Kidney (tissue), 14 donors: ENCODE data around the gene SPATS1. TPM values are rescaled to one million over a fixed set of nuclear protein-coding genes. Genes with fewer than 3 reads are reported as not detected.

ENCODE experiments used
- DNase-seq, 5 donors: peaks; one replicate each; pipeline ENCODE4 v3.0.0-alpha.2; 2013 to 2020
- FAIRE-seq: peaks from 2 replicates; lab custom pipeline; 2012; peaks lifted over from hg19 to GRCh38; lab: Jason Lieb, UNC
- H3K27ac ChIP-seq, 2 donors: one replicate each; pipeline ENCODE4 v1.7.0; 2013; ENCODE audit warnings: low read depth in 2 of 2, low read length in 2 of 2, inconsistent platforms in 1 of 2
- H3K27me3 ChIP-seq: one replicate; pipeline ENCODE4 v1.7.1; 2013; ENCODE audit warnings: low read length, inconsistent platforms; ENCODE audit not compliant: control insufficient read depth, insufficient read depth
- H3K36me3 ChIP-seq, 3 donors: one replicate each; pipeline versions ENCODE4 v1.7.0 to v1.7.1; 2013; ENCODE audit warnings: low read length in 3 of 3, control low read depth in 1 of 3, inconsistent platforms in 1 of 3; ENCODE audit not compliant: insufficient read depth in 3 of 3, control insufficient read depth in 2 of 3
- H3K4me1 ChIP-seq, 3 donors: one replicate each; pipeline versions ENCODE4 v1.7.0 to v1.7.1; 2013; ENCODE audit warnings: low read length in 3 of 3, inconsistent platforms in 1 of 3, low read depth in 1 of 3; ENCODE audit not compliant: control insufficient read depth in 2 of 3, insufficient read depth in 2 of 3
- H3K4me3 ChIP-seq, 3 donors: one replicate each; pipeline versions ENCODE4 v1.7.0 to v1.8.1; 2013; ENCODE audit warnings: low read length in 3 of 3, control low read depth in 1 of 3, inconsistent platforms in 1 of 3
- H3K9ac ChIP-seq, 3 donors: one replicate each; pipeline versions ENCODE4 v1.7.0 to v1.7.1; 2013; ENCODE audit warnings: low read length in 3 of 3, control low read depth in 1 of 3, inconsistent platforms in 1 of 3
- H3K9me3 ChIP-seq, 3 donors: one replicate each; pipeline versions ENCODE4 v1.7.0 to v1.7.1; 2013; ENCODE audit warnings: low read length in 3 of 3, control low read depth in 1 of 3, inconsistent platforms in 1 of 3; ENCODE audit not compliant: control insufficient read depth in 2 of 3, insufficient read depth in 1 of 3
- intact Hi-C: fragments of 100-400 bp; cut with DNase I; formaldehyde crosslinking; loops from one replicate; pipeline ENCODE4 v1.11.1; 2022
- polyA plus RNA-seq: library from polyadenylated mRNA; stranded (reverse); fragments of 350-450 nt; fragmentation: Illumina TruSeq; extraction: RNeasy Lipid Tissue Mini Kit (QIAGEN cat#74804); gene quantifications from one replicate; pipeline ENCODE4 v1.2.3, GENCODE V29; 2014; ENCODE audit warnings: low read depth, low replicate concordance; ENCODE audit not compliant: insufficient read depth
- total RNA-seq: library from RNA; stranded (reverse); fragmentation: NEBNext Ultra II Directional; extraction: Animal tissue kit (Norgen Biotek cat#: 25700); gene quantifications from one replicate; pipeline ENCODE4 v1.2.1, GENCODE V29; 2021
- TF ChIP-seq, protein P1 (sequence below): IDR thresholded peaks from 3 replicates; pipeline ENCODE4 v1.5.1; 2012; ENCODE audit warnings: mild to moderate bottlenecking, moderate library complexity, borderline replicate concordance; ENCODE audit not compliant: insufficient read depth; ENCODE audit errors: extremely low read depth
- donor health status: control.
- donor health status: control.
- donor health status: control.
- donor health status: control.
- donor health status: control.
- donor health status: DM: yes; HTN: yes; CAD: no.
- donor health status: Normal renal cell carcinoma (clear cell type).

Gene SPATS1
- total and polyA plus RNA-seq, 2 donors from 2014 or later, result not detected

GRCh38 chr6:44377484-44377883, 35.0 kb downstream of the SPATS1 start:
- TF ChIP-seq, protein P1, sequence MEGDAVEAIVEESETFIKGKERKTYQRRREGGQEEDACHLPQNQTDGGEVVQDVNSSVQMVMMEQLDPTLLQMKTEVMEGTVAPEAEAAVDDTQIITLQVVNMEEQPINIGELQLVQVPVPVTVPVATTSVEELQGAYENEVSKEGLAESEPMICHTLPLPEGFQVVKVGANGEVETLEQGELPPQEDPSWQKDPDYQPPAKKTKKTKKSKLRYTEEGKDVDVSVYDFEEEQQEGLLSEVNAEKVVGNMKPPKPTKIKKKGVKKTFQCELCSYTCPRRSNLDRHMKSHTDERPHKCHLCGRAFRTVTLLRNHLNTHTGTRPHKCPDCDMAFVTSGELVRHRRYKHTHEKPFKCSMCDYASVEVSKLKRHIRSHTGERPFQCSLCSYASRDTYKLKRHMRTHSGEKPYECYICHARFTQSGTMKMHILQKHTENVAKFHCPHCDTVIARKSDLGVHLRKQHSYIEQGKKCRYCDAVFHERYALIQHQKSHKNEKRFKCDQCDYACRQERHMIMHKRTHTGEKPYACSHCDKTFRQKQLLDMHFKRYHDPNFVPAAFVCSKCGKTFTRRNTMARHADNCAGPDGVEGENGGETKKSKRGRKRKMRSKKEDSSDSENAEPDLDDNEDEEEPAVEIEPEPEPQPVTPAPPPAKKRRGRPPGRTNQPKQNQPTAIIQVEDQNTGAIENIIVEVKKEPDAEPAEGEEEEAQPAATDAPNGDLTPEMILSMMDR, result no peak
- no peak for FAIRE-seq
- Histone ChIP-seq H3K36me3 (no peaks in the 10 kb centered on the region), H3K9ac (no peak overlapping the region), H3K9me3 (no peaks in the 10 kb centered on the region), H3K4me3 (no peak overlapping the region), H3K4me1 (no peaks in the 10 kb centered on the region), H3K27me3 (no peaks in the 10 kb centered on the region), H3K27ac (no peak overlapping the region)
- intact Hi-C loops, result no loop called here
- DNase-seq, result no peak

DNA sequence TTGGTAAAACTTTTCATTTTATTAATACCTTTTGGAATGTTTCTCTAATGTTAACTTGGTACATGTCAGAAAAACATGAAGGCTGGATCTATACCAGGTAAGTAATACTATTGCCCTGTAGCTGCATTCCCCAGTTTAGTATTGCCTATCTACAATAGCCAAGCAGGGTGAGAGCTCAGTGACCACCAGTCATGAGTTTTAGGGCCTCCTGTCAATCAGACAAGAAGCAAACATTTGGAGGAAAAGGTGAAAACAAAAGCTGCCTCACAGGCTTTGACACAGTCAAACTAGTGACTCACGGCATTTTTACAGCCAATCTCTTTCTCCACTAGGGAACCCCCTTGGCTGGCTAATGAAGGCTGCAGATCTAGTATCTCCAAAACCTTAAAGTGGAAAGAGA, 35.5 kb downstream of the SPATS1 start:
- H3K9ac ChIP-seq, result no peak overlapping the region
- no peak overlapping the region for H3K27ac ChIP-seq
- no peak for DNase-seq
- TF ChIP-seq, protein P1, result no peak
- FAIRE-seq, result no peak
- intact Hi-C loops, result no loop called here
- H3K9me3 ChIP-seq, result no peaks in the 10 kb centered on the region
- H3K4me3 ChIP-seq, result no peak overlapping the region
- H3K27me3 ChIP-seq, result no peaks in the 10 kb centered on the region
- no peaks in the 10 kb centered on the region for H3K4me1 ChIP-seq
- H3K36me3 ChIP-seq, result no peaks in the 10 kb centered on the region

DNA sequence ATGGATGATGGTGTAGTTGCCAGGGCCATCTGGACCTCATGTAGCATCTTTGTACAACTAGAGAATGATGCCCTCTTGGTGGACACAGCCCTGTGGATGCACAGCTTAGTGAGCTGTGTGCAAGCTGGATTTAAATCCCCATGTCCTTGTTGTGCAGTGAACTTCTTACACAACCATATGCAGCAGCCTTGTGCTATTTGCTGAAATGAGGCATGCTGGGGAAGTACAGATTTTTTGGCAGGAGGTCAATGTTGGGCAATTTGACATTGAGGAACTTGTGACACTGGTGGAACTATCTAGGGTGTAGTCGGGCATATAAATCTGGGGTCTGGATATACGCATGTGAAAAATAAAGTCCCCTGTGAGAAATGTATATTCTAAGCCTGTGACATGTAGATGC, 39.3 kb downstream of the SPATS1 start:
- no peak for DNase-seq
- intact Hi-C loops, result no loop called here

More for the DNA sequence above, 39.3 kb downstream of the SPATS1 start:
- no peaks in the 10 kb centered on the region for H3K36me3 ChIP-seq
- H3K27me3 ChIP-seq, result no peaks in the 10 kb centered on the region
- H3K9ac ChIP-seq, result no peak overlapping the region
- H3K9me3 ChIP-seq, result no peaks in the 10 kb centered on the region
- H3K4me3 ChIP-seq, result no peak overlapping the region
- no peak overlapping the region for H3K27ac ChIP-seq
- TF ChIP-seq, protein P1, result no peak
- FAIRE-seq, result no peak
- peaks cover 0 to 1% (median 0%) of the 10 kb centered on the region in 3 donors for H3K4me1 ChIP-seq
